GM18502 (cell line): Measurements from ENCODE around the gene ZSCAN5A.
"Not testable (repeated sequence)": the region's sequence is repeated elsewhere in the genome, so short reads cannot be mapped to it uniquely, and the experiment has no call there.

Experiments
- ATAC-seq: cut with Tn5 transposase; IDR thresholded peaks from one replicate; pipeline ENCODE4 v1.9.1; 2021; ENCODE audit warnings: mild to moderate bottlenecking; ENCODE audit not compliant: unreplicated experiment, poor library complexity

The ZSCAN5A gene

GRCh38 chr19:56314381-56315076 lies at the start of gene ZSCAN5A:
Gene ZSCAN5A (minus strand): TSS chr19:56314839. CDS start chr19:56225046, 89,793 bp downstream.
- ATAC-seq: peak; percentile 76

- no peak for ATAC-seq
Observed at GRCh38 chr19:56360841-56361240, 46.2 kb upstream of the ZSCAN5A start.

- ATAC-seq: no peak
Observed at GRCh38 chr19:56356944-56357343, 42.3 kb upstream of the ZSCAN5A start.

GRCh38 chr19:56355517-56355916 lies 40.9 kb upstream of the ZSCAN5A start:
- ATAC-seq: no peak

GRCh38 chr19:56351208-56351607 lies 36.6 kb upstream of the ZSCAN5A start:
- ATAC-seq: no peak

- ATAC-seq: no peak
Observed at GRCh38 chr19:56350416-56351045, 35.9 kb upstream of the ZSCAN5A start.

- no peak for ATAC-seq
Observed at GRCh38 chr19:56348289-56348877, 33.7 kb upstream of the ZSCAN5A start.

GRCh38 chr19:56347163-56347778 lies 32.6 kb upstream of the ZSCAN5A start:
- no peak for ATAC-seq

GRCh38 chr19:56341948-56342347 lies 27.3 kb upstream of the ZSCAN5A start:
- no peak for ATAC-seq

GRCh38 chr19:56339031-56339430 lies 24.4 kb upstream of the ZSCAN5A start:
- not testable (repeated sequence) for ATAC-seq

GRCh38 chr19:56337077-56337476 lies 22.4 kb upstream of the ZSCAN5A start:
- ATAC-seq: not testable (repeated sequence)

- ATAC-seq: not testable (repeated sequence)
Observed at GRCh38 chr19:56335371-56335770, 20.7 kb upstream of the ZSCAN5A start.

GRCh38 chr19:56333506-56333905 lies 18.9 kb upstream of the ZSCAN5A start:
- no peak for ATAC-seq

- ATAC-seq: no peak
Observed at GRCh38 chr19:56332695-56333094, 18.1 kb upstream of the ZSCAN5A start.

GRCh38 chr19:56324436-56324835 lies 9.8 kb upstream of the ZSCAN5A start:
- no peak for ATAC-seq

- no peak for ATAC-seq
Observed at GRCh38 chr19:56321989-56322440, 7.4 kb upstream of the ZSCAN5A start.

- no peak for ATAC-seq
Observed at GRCh38 chr19:56321254-56321988, 6.8 kb upstream of the ZSCAN5A start.

GRCh38 chr19:56319991-56320390 lies 5.4 kb upstream of the ZSCAN5A start:
- ATAC-seq: no peak

- ATAC-seq: no peak
Observed at GRCh38 chr19:56317749-56318148, 3.1 kb upstream of the ZSCAN5A start.

GRCh38 chr19:56316728-56317127 lies 2.1 kb upstream of the ZSCAN5A start:
- no peak for ATAC-seq
